ENCODE measurements around the gene IRAK2. TPM values are rescaled to one million over a fixed set of nuclear protein-coding genes. Genes with fewer than 3 reads are reported as not detected.
"Not testable (repeated sequence)": the region's sequence is repeated elsewhere in the genome, so short reads cannot be mapped to it uniquely, and the experiment has no call there.

Gene IRAK2
- total RNA-seq, 1 experiment from 2014 or later = 5.9 TPM

DNA sequence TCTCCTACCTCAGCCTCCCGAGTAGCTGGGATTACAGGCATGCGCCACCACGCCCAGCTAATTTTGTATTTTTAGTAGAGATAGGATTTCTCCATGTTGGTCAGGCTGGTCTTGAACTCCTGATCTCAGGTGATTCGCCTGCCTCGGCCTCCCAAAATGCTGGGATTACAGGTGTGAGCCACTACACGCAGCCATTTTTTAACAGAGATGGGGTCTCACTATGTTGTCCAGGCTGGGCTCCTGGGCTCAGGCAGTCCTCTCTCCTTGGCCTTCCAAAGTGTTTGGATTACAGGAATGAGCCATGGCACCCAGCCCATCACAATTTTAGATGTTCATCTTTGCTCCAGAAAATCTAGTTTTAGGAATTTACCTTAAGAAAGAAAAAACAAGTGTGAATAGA is 6.2 kb upstream of the IRAK2 start:
- not testable (repeated sequence) for DNase-seq (ENCODE audit: low read depth)

- DNase-seq (ENCODE audit: low read depth) = no peak
Observed at GRCh38 chr3:10160346-10160745, 4.4 kb upstream of the IRAK2 start.

DNA sequence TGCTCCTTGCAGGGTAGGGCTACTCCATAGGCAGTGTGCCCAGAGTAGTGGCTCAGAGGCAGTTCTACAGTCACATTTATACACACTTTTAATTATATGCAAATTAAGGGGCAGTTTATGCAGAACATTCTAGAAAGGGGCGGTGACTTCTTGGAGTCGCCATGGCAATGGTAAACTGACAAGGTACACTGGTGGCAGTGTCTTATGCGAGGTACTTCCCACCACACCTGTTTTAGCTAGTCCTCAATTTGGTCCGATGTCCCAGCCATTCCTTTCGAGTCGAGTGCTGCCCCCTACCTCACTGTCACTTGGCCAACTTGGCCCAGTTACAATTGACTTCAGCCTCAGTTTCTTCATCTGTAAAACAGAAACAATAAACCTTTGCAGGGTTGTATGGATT is 3.8 kb upstream of the IRAK2 start:
- no peak for DNase-seq (ENCODE audit: low read depth)

DNA sequence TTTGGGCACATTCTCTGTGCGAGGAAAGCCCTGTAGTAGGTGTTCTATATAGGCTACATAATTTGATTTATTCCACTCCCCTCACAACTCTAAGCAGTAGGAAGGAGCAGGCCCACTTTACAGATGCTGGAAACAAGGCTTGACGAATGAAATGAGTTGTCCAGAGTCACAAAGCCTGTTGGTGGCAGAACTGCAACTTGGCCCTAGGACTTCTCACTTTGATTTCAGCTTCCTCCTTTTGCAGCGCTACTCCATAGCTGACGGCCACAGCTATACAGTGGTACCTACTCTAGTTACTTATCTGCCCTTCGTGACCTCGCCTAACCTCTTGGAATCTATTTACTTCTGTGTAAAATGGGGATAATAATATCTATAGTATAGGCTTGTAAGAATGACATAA is 2.5 kb upstream of the IRAK2 start:
- DNase-seq (ENCODE audit: low read depth) = no peak

DNA sequence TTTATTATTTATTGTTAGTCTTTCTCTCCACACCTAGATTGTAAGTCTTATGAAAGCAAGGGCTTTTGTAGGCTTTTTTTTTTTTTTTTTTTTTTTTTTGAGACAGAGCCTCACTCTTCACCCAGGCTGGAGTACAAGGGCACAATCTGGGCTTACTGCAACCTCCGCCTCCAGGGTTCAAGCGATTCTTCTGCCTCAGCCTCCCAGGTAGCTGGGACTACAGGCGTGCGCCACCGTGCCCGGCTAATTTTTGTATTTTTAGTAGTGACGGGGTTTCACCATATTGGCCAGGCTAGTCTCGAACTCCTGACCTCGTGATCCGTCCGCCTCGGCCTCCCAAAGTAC is 546 bp upstream of the IRAK2 start:
- not testable (repeated sequence) for DNase-seq (ENCODE audit: low read depth)

- DNase-seq (ENCODE audit: low read depth) = no peak
Observed at GRCh38 chr3:10166213-10166604, 1.5 kb downstream of the IRAK2 start.

DNA sequence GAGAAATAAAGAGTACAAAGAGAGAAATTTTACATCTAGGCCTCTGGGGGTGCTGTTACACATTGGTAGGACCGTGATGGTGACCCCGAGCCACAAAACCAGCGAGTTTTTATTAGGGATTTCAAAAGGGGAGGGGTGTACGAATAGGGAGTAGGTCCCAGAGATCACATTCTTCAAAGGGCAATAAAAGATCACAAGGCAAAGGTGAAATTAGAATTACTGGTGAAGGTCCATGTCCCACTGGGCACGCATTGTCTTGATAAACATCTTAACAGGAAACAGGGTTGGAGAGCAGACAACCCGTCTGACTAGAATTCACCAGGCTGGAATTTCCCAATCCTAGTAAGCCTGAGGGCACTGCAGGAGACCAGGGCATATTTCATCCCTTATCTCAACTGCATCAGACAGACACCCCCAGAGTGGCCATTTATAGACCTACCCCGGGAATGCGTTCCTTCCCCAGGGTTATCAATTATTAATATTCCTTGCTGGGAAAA is 4.3 kb downstream of the IRAK2 start:
- no peak for DNase-seq (ENCODE audit: low read depth)

GRCh38 chr3:10170915-10171478 is 6.3 kb downstream of the IRAK2 start:
- no peak for DNase-seq (ENCODE audit: low read depth)

DNA sequence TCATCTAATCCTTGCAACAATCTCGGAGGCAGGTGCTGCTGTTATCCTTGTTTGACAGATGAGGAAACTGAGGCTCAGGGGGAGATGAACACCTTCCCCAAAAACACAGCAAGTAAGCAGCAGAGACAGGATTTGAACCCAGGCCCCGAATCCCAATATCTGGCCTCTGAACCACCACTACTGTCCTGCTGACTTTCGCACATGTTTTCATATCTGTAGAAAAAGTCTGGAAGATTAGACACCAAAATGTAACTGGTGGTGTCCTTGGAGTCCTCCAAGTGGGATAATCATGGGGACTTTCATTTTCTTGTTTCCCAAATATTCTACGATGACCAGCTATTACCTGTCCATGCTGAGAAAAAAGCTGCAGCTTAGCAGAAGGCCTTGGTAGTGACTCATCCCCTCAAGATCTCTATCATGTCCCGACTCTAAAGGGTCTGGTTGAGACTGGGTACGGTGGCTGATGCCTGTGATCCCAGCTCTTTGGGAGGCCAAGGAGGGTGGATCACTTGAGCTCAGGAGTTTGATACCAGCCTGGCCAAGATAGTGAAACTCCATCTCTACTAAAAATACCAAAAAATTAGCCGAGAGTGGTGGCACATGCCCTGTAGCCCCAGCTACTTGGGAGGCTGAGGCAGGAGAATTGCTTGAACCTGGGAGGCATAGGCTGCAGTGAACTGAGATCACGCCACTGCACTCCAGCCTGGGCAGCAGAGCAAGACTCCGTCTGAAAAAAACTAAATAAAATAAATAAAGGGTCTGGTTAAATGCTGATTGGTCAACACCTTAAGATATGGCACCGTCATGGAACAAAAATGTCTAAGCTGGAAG is 8.6 kb downstream of the IRAK2 start:
- DNase-seq (ENCODE audit: low read depth) = peak; percentile 23

DNA sequence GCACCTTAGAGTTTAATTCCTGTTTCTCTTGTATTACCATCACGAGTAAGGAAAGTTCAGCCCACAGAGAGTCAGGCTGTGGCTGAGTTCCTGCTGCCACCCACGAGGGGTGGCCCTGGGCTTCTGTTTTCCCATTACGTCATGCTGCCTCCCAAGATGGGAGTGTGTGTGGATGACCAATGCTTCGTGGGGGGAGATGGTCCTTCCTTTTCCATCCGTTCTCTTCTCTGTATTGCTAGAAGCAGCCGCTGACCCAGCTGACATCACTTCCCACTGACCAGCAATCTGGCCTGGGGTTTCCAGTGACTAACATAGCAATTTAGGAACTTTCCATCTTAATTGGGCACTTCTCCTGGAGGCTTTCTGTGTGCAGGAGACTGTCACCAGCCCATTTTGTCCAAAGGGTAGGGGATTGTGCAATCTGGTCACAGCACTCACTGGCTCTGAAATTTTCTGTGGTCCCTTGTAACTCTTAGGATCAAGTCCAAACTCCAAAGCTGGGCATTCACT is 9.3 kb downstream of the IRAK2 start:
- DNase-seq (ENCODE audit: low read depth) = peak; percentile 93

- not testable (repeated sequence) for DNase-seq (ENCODE audit: low read depth)
Observed at GRCh38 chr3:10175334-10175733, 10.6 kb downstream of the IRAK2 start.

- not testable (repeated sequence) for DNase-seq (ENCODE audit: low read depth)
Observed at GRCh38 chr3:10176150-10176549, 11.4 kb downstream of the IRAK2 start.

GRCh38 chr3:10177737-10178136 is 13.0 kb downstream of the IRAK2 start:
- DNase-seq (ENCODE audit: low read depth) = no peak

DNA sequence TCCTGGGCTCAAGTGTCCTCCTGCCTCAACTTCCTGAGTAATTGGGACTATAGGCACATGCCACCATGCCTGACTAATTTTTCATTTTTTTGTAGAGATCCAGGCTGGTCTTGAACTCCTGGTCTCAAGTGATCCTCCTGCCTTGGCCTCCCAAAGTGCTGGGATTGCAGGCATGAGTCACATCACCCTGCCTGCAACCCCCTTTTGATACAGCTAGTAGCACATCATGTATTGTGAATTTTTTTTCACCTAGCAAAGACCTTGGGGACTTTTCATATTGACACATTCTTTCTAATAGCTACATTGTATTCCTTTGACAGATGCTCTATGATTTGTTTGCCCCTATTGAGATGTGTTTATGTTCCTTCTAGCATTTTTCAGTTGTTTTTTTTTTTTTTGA is 14.2 kb downstream of the IRAK2 start:
- no peak for DNase-seq (ENCODE audit: low read depth)

DNA sequence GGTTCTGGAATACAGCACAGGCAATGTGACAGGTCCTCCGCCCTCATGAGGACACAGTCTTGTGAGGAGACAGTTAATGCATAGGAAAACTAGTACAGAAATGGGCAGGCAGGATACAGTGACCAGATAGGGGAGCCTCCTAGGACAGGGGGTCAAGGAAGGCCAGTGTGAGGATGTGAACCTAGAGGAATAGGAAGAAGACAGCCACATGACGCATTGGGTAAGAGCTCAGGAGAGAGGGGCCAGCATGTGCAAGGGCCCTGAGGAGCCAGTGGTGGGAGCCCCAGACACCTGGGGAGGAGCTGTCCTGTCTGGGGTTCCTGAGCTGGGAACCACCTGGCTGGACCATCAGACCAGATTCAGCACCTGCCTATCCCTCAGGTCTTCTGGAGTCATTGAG is 15.6 kb downstream of the IRAK2 start:
- no peak for DNase-seq (ENCODE audit: low read depth)

DNA sequence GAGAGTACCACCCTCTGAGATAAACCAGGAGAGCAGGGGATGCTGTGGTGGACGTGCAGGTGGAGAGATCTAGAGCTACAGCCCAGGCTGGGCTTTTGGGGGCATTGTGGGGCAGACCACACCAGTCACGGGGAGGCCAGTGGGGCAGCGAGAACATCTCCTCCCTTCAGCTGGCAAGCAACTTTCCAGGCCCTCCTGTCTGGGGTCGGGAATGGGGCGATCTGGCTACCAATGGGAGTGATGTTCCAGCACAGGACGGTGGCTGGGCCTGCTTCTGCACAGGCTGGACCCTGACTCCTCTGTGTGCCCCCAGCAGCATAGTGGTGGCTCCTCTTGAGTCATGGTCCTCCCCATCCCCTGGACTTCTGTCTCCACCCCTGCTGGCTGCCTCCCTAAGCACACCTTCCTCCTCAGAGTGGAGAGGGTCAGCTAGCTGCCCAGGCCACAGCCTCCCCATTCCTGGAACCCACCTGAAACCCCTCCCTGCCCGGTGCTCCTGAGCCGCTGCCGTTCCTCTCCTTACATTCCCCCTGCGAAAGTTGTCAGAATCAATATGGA is 16.1 kb downstream of the IRAK2 start:
- DNase-seq (ENCODE audit: low read depth) = no peak

DNA sequence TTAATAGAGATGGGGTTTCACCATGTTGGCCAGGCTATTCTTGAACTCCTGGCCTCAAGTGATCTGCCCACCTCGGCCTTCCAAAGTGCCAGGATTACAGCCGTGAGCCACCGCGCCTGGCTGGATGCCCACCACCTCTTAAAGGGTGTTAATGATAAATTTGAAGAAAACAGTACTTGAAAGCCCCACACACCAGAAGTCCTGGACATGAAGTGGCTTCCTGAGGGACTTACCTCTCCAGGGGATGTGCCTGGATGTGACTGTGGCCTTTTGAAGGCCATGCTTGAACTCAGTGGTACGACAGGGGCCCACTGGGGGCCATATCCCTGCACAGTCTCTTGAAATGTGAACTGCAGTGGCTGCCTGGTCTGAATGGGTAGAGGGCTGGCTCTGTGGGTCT is 18.2 kb downstream of the IRAK2 start:
- no peak for DNase-seq (ENCODE audit: low read depth)

GRCh38 chr3:10184250-10184649 is 19.5 kb downstream of the IRAK2 start:
- DNase-seq (ENCODE audit: low read depth) = no peak

DNA sequence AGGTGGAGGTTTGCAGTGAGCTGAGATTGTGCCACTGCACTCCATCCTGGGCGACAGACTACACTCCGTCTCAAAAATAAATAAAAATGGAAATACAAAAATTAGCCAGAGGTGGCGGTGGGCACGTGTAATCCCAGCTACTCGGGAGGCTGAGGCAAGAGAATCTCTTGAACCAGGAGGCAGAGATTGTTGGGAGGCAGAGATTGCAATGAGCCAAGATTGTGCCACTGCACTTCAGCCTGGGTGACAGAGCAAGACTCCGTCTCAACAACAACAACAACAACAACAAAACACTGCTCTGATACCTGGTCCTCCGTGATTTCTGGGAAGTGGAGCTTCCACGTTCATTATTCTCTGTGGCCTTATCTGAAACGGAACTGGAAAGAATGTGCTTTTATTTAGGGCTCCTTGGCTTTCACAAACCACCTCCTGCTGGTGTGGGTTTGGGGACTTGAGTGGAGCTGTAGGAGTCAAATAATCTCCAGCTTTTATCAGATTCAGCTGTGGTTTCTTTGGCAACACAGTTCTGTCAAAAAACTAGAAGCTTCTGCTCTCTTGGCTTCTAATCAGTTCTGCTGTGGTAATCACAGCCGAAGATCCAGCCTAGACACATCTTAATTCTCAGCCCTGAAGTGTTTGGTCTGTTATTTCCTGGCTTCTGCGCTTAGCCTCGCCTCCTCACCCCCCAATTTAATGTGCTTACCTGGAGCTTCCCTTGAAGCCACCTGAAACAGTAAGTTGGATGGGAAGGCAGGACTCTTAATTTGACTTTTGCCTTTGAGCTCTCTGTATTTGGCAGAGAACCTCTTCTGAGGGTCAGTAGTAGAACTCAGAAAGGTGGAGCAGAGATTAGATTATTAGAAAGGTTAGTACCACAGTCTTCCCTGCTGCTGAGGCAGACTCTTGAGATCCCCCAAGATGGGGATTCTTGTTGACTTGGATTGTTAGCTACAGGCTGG is 21.4 kb downstream of the IRAK2 start:
- no peak for DNase-seq (ENCODE audit: low read depth)

GRCh38 chr3:10187290-10187876 is 22.7 kb downstream of the IRAK2 start:
- no peak for DNase-seq (ENCODE audit: low read depth)

- no peak for DNase-seq (ENCODE audit: low read depth)
Observed at GRCh38 chr3:10187944-10188343, 23.2 kb downstream of the IRAK2 start.
